Natural killer cell treated with Interleukin-12 subunit alpha and Interleukin-12 subunit beta and Interleukin-15 and Interleukin-18, amount 100 ng/mL, for 72 hours (primary cell): Measurements from ENCODE around the gene FKBP7. TPM values are rescaled to one million over a fixed set of nuclear protein-coding genes. Genes with fewer than 3 reads are reported as not detected.
A peak's percentile ranks its signal among the peaks of the same experiment; 100 is the strongest.

Source experiments
- ATAC-seq, 2 donors: fragments of 150-1000 bp; cut with Tn5 transposase in 1 of 2; sonication (Bioruptor Pico), chemical (Tn5 transposase) in 1 of 2; 2 replicates each; pipeline ENCODE4 v1.10.0; 2021
- DNase-seq: peaks from one replicate; pipeline ENCODE4 v3.0.0; 2022; ENCODE audit warnings: low spot score
- H3K27ac Mint-ChIP-seq, 2 donors: 1 replicate in 1 of 2; 2 replicates in 1 of 2; pipeline ENCODE4 v1.8.0; 2022; ENCODE audit warnings: mixed read lengths in 2 of 2, mild to moderate bottlenecking in 1 of 2, moderate library complexity in 1 of 2
- H3K27me3 Mint-ChIP-seq, 2 donors: 1 replicate in 1 of 2; 2 replicates in 1 of 2; pipeline ENCODE4 v1.8.0; 2022; ENCODE audit warnings: mixed read lengths in 2 of 2
- H3K36me3 Mint-ChIP-seq: one replicate; pipeline ENCODE4 v1.8.0; 2022; ENCODE audit warnings: mixed read lengths
- H3K4me1 Mint-ChIP-seq, 2 donors: 1 replicate in 1 of 2; 2 replicates in 1 of 2; pipeline ENCODE4 v1.8.0; 2022; ENCODE audit warnings: low read depth in 2 of 2, mixed read lengths in 2 of 2, mild to moderate bottlenecking in 1 of 2
- H3K4me3 Mint-ChIP-seq: one replicate; pipeline ENCODE4 v1.8.0; 2022; ENCODE audit warnings: mixed read lengths
- H3K9me3 Mint-ChIP-seq: 2 replicates; pipeline ENCODE4 v1.8.0; 2022; ENCODE audit warnings: mixed read lengths
- total RNA-seq, 2 donors: library from RNA; stranded (reverse); gene quantifications; one replicate each; pipeline ENCODE4 v1.2.3, GENCODE V29; 2022

The FKBP7 gene
- total RNA-seq, 2 donors from 2014 or later: 2.1 TPM

- Mint-ChIP-seq H3K27ac (no peak overlapping the region), H3K27me3 (no peaks in the 10 kb centered on the region), H3K9me3 (no peaks in the 10 kb centered on the region), H3K4me3 (no peak overlapping the region), H3K4me1 (peaks cover 16 to 17% of the 10 kb centered on the region in 2 donors), H3K36me3 (no peaks in the 10 kb centered on the region)
- DNase-seq: no peak
- no peak for ATAC-seq
Observed at GRCh38 chr2:178418426-178418825, 60.0 kb downstream of the FKBP7 start.

- Mint-ChIP-seq H3K4me1 (peaks cover 16 to 17% of the 10 kb centered on the region in 2 donors), H3K4me3 (no peak overlapping the region)
Observed at GRCh38 chr2:178417916-178418315, 60.5 kb downstream of the FKBP7 start.

GRCh38 chr2:178415979-178416378, 62.4 kb downstream of the FKBP7 start:
- Mint-ChIP-seq H3K9me3 (no peaks in the 10 kb centered on the region), H3K4me3 (no peak overlapping the region), H3K36me3 (no peaks in the 10 kb centered on the region), H3K4me1 (peaks cover 16 to 17% of the 10 kb centered on the region in 2 donors), H3K27me3 (no peaks in the 10 kb centered on the region), H3K27ac (no peak overlapping the region)
- no peak for DNase-seq
- no peak for ATAC-seq

More at GRCh38 chr2:178417916-178418315, 60.5 kb downstream of the FKBP7 start:
- no peaks in the 10 kb centered on the region for H3K9me3 Mint-ChIP-seq
- no peak for ATAC-seq
- H3K27ac Mint-ChIP-seq: no peak overlapping the region
- H3K27me3 Mint-ChIP-seq: no peaks in the 10 kb centered on the region
- DNase-seq: no peak
- H3K36me3 Mint-ChIP-seq: no peaks in the 10 kb centered on the region

GRCh38 chr2:178414266-178415247, 63.8 kb downstream of the FKBP7 start:
- no peaks in the 10 kb centered on the region for H3K9me3 Mint-ChIP-seq
- ATAC-seq: peak; percentile 92 to 94
- H3K4me1 Mint-ChIP-seq: peaks cover 16 to 17% of the 10 kb centered on the region in 2 donors
- H3K27ac Mint-ChIP-seq: peak overlapping the region; percentile 92
- peaks cover 0 to 4% of the 10 kb centered on the region in 2 donors for H3K27me3 Mint-ChIP-seq
- no peaks in the 10 kb centered on the region for H3K36me3 Mint-ChIP-seq
- peak; percentile 89 for DNase-seq
- peak overlapping the region; percentile 93 for H3K4me3 Mint-ChIP-seq

Other genes with a start within 250 kb of the FKBP7 start
- gene PRKRA, start 27.4 kb downstream of the FKBP7 start, total RNA-seq: 10 to 100 TPM; 24.7 to 44.1 TPM
- 1 to 10 TPM; 1.5 to 2.8 TPM for gene PJVK, start 27.2 kb downstream of the FKBP7 start, total RNA-seq
- 10 to 100 TPM; 36.7 to 41.2 TPM for gene PLEKHA3, start 1.9 kb upstream of the FKBP7 start, total RNA-seq